Memory B cell (primary cell): Measurements from ENCODE around the gene SHE.

ENCODE experiments used
- ATAC-seq: fragments of 150-1000 bp; cut with Tn5 transposase; 2 replicates; pipeline ENCODE4 v1.10.0; 2021; ENCODE audit warnings: low read depth, mild to moderate bottlenecking, moderate library complexity
- DNase-seq, 2 donors: peaks; one replicate each; pipeline ENCODE4 v3.0.0; 2022; ENCODE audit warnings: low spot score in 2 of 2
- H3K27ac Mint-ChIP-seq: one replicate; pipeline ENCODE4 v1.8.0; 2022; ENCODE audit warnings: mild to moderate bottlenecking, moderate library complexity, mixed read lengths
- H3K27me3 Mint-ChIP-seq: one replicate; pipeline ENCODE4 v1.8.0; 2022; ENCODE audit warnings: mixed read lengths
- H3K36me3 Mint-ChIP-seq: one replicate; pipeline ENCODE4 v1.8.0; 2022; ENCODE audit warnings: mild to moderate bottlenecking, mixed read lengths
- H3K4me1 Mint-ChIP-seq: one replicate; pipeline ENCODE4 v1.8.0; 2022; ENCODE audit warnings: mixed read lengths
- H3K4me3 Mint-ChIP-seq: one replicate; pipeline ENCODE4 v1.8.0; 2022; ENCODE audit warnings: mild to moderate bottlenecking, moderate library complexity, mixed read lengths
- H3K9me3 Mint-ChIP-seq: one replicate; pipeline ENCODE4 v1.8.0; 2022; ENCODE audit warnings: mixed read lengths

Gene SHE

DNA sequence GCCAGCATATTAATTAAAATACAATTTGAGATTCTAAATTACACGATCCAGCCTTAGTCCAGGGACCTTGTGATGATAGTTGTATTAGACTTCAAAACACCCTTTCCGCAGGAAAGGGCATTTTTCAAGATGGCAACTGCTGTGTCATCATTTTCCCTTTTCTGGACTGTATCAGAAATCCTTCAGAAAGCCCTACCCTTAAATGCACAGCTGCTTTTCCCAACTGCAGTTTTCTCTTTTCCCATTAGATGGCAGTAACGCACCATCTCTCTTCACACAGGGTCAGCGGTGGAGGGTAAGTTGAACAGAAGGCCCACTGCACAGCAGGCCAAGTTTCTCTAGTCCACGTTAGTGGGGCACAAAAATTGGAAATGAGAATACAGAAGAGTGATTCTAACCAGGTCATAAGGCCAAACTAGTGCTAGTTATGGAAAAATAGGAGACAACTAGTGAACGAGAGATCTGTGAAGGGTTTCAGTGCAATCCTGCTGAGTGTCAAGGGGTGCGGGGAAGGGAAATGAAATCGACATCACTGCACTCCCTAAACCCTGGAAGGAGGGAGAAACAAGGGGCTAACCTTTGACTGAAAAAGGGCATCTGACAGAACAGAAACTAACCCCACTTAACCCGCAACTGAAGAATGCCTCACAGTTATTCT lies 22.3 kb downstream of the SHE start:
- H3K4me1 Mint-ChIP-seq, result peaks cover 5% of the 10 kb centered on the region
- no peak overlapping the region for H3K27ac Mint-ChIP-seq
- H3K27me3 Mint-ChIP-seq, result peaks cover 2% of the 10 kb centered on the region
- peak; percentile 84 for ATAC-seq
- no peak overlapping the region for H3K4me3 Mint-ChIP-seq
- no peaks in the 10 kb centered on the region for H3K9me3 Mint-ChIP-seq
- peak; percentile 69 to 71 for DNase-seq
- H3K36me3 Mint-ChIP-seq, result no peaks in the 10 kb centered on the region

DNA sequence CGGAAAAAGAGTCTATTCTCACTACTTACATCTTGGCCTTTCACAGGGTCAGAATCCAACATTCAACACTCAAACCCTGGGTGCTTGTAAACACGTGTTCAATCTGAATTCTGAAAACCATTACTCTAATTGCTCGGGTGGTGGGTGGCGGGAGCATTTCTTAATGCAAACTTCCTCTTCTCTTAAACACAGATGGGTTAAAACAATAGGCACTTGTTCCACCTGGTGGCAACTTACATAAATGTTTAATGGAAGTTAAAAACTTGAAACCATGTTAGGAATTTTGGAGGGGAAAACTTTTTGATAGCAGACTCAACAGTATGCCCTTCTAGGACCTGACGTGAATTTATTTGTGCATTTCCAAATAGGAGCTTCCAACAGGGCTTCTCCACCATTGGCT lies 23.6 kb downstream of the SHE start:
- no peak overlapping the region for H3K27ac Mint-ChIP-seq
- no peak overlapping the region for H3K4me3 Mint-ChIP-seq
- DNase-seq (no peak), ATAC-seq (peak; percentile 46)
- peaks cover 7% of the 10 kb centered on the region for H3K4me1 Mint-ChIP-seq
- no peaks in the 10 kb centered on the region for H3K9me3 Mint-ChIP-seq
- no peaks in the 10 kb centered on the region for H3K36me3 Mint-ChIP-seq
- peaks cover 2% of the 10 kb centered on the region for H3K27me3 Mint-ChIP-seq

DNA sequence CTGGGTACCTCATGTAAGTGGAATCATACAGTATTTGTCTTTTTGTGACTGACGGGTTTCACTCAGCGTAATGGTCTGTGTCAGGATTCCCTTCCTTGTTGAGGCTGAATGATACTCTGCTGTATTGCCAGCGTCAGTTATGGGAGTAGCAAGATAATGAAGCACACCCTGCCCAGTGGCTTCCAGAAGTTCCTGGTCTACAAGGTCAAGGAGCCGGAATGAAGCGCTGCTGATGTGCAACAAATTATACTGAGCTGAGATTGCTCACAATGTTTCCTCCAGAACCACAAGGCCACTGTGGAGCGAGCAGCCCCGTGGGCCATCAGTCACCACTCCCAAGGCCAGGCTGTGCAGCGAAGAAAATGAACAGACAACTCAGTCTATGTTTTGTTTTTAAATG lies 24.2 kb downstream of the SHE start:
- H3K36me3 Mint-ChIP-seq, result no peaks in the 10 kb centered on the region
- no peaks in the 10 kb centered on the region for H3K9me3 Mint-ChIP-seq
- DNase-seq, result no peak
- ATAC-seq, result no peak
- peaks cover 7% of the 10 kb centered on the region for H3K4me1 Mint-ChIP-seq
- no peaks in the 10 kb centered on the region for H3K27me3 Mint-ChIP-seq
- no peak overlapping the region for H3K27ac Mint-ChIP-seq
- no peak overlapping the region for H3K4me3 Mint-ChIP-seq

DNA sequence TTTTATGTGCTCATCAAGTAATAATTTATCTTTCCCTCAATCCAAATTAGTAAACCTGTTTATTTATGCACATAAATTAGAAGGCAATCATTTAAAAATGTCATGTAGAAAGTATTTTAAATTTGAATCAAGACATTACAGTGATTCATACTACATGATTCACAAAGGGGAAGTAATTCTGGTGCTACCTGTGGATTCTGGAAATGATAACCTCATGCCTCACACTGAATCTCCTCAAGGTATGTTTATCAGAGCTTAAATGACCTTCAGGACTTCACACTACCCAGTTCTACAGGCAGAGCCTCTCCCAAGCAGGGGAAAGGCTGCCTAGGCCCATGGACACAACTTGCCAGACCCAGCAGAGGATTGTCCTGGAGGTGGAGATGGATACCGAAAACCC lies 25.4 kb downstream of the SHE start:
- no peak overlapping the region for H3K4me3 Mint-ChIP-seq
- H3K36me3 Mint-ChIP-seq, result no peaks in the 10 kb centered on the region
- H3K4me1 Mint-ChIP-seq, result peaks cover 7% of the 10 kb centered on the region
- DNase-seq (no peak), ATAC-seq (no peak)
- H3K27ac Mint-ChIP-seq, result no peak overlapping the region
- H3K27me3 Mint-ChIP-seq, result no peaks in the 10 kb centered on the region
- H3K9me3 Mint-ChIP-seq, result no peaks in the 10 kb centered on the region

DNA sequence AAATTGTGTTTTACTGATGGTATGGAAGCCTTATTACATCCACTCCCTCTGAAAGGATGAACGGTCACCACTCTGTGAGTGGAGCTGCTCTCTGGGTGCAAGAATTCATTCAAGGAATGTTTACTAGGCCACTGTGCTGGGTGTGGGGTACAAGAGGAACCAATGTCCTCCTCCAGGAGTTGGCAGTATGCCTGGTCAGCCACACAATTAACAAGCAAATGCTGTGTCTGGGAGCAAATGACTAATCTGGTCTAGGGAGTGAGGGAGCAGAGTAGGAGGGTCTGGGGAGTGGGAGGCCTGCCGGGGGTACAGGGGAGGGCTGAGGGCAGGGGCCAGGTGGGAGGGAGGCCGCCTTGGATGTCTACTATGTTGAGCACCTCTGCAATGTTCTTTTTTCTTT lies 27.4 kb downstream of the SHE start:
- Mint-ChIP-seq H3K36me3 (no peaks in the 10 kb centered on the region), H3K27me3 (no peaks in the 10 kb centered on the region), H3K4me3 (no peak overlapping the region), H3K27ac (no peak overlapping the region), H3K9me3 (no peaks in the 10 kb centered on the region), H3K4me1 (peaks cover 5% of the 10 kb centered on the region)
- ATAC-seq (no peak), DNase-seq (no peak)

DNA sequence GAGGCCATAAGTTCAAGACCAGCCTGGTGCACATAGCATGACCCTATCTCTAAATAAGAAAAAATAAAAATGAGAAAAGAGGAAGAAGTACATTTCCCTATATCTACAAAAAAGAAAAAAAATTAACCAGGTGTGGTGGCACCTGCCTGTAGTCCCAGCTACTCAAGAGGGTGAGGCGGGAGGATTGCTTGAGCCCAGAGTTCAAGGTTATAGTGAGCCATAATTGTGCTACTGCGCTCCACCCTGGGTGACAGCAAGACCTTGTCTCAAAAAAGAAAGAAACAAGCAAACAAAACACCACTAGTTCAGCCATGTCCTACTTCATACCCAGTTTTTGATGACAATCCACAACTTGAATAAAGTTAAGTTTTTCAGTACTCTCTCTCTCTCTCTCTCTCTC lies 30.9 kb downstream of the SHE start:
- H3K27ac Mint-ChIP-seq, result no peak overlapping the region
- no peaks in the 10 kb centered on the region for H3K9me3 Mint-ChIP-seq
- H3K4me3 Mint-ChIP-seq, result no peak overlapping the region
- H3K4me1 Mint-ChIP-seq, result peaks cover 10% of the 10 kb centered on the region
- H3K36me3 Mint-ChIP-seq, result no peaks in the 10 kb centered on the region
- no peaks in the 10 kb centered on the region for H3K27me3 Mint-ChIP-seq
- peak; percentile 38 for ATAC-seq
- DNase-seq, result no peak

DNA sequence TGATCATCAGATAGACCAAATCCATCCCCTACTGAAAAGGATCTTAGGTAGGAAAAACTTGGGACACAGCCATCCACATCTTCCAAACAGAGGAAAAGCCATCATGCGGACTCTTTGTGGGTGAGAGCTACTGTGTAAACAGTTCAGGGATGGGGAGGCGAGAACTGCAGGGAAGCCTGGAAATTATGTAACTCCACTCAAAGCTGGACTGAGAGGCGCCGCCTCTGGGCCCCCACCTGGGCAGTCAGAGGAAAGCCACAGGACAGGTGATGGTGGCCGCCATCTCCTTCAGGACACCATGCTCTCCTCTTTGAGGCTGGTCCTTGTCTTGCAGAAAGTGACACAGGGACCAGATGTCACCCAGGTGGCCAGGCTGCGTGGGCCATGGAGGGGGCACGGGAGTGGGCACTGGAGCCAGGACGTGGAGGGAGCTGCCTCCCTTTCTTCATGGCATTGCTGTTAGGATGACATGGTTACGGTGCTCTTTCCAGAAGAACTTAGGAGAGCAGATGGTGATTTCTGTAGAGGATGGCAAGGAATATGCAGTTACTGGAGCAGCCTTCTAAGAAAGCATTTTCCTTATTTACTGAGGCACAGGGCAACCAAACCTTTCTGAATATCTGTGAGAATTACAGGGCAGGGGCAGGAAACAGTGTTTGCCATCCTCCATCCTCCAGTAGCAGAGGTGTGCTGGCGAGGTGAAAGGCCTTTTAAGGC lies 32.2 kb downstream of the SHE start:
- H3K27ac Mint-ChIP-seq, result no peak overlapping the region
- H3K9me3 Mint-ChIP-seq, result no peaks in the 10 kb centered on the region

DNA sequence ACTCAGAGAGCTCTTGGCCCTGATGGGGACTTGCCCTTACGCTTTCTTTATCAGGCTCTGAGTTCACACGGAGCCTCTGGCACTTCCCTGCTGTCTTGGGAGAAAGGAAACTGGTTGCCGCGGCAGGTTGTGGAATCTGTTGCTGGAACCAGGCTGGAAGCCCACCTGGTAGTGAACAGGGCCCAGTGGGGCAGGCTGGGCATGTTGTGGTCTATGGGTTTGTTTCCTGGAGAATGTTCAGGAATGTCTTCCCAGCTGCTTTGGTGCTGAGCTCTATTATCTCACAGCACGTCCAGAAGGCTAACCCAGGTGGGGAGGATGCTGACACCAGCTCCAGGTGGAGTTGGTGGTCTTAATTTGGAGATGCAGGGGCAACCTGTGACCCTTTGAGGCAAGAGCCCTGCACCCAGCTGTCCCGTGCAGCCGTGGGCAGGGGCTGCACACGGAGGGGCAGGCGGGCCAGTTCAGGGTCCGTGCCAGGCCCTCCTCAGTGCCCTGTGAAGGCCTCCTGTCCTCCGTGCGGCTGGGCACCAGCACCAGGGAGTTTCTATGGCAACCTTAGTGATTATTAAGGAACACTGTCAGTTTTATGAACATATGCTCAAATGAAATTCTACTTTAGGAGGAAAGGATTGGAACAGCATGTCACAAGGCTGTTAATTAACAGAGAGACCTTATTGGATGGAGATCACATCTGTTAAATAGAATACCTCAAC lies 33.5 kb downstream of the SHE start:
- no peak overlapping the region for H3K27ac Mint-ChIP-seq
- no peaks in the 10 kb centered on the region for H3K27me3 Mint-ChIP-seq
- no peak overlapping the region for H3K4me3 Mint-ChIP-seq
- H3K36me3 Mint-ChIP-seq, result no peaks in the 10 kb centered on the region
- H3K4me1 Mint-ChIP-seq, result peaks cover 13% of the 10 kb centered on the region
- ATAC-seq (no peak), DNase-seq (no peak)
- H3K9me3 Mint-ChIP-seq, result no peaks in the 10 kb centered on the region

More for the DNA sequence above, 32.2 kb downstream of the SHE start:
- peaks cover 15% of the 10 kb centered on the region for H3K4me1 Mint-ChIP-seq
- H3K4me3 Mint-ChIP-seq, result no peak overlapping the region
- no peak for ATAC-seq
- no peaks in the 10 kb centered on the region for H3K27me3 Mint-ChIP-seq
- no peak for DNase-seq
- H3K36me3 Mint-ChIP-seq, result no peaks in the 10 kb centered on the region

DNA sequence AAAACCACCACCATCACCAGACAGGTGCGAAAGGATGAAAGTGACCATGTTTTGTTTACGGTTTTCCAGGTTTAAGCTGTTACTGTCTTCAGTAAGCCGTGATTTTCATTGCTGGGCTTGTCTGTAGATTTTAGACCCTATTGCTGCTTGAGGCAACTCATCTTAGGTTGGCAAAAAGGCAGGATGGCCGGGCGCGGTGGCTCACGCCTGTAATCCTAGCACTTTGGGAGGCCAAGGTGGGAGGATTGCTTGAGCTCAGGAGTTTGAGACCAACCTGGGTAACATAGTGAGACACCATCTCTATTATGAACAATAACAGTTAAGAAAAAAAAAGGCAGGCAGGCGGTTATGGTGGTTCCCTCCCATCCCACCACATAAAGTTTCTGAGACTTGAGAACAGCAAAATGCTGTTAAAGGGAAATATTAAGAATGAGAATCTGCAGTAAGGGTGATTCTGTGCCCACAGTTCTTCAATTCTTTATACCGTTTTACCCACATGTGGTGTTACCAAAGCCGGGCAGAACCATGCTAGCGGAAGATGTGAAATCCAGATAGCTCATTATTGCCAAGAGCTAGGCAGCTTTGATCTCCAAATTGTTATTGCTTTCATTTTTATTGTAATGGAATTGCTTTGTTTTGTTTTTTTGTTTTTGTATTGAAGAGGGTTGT lies 34.6 kb downstream of the SHE start:
- H3K4me3 Mint-ChIP-seq, result no peak overlapping the region
- no peak for DNase-seq
- H3K4me1 Mint-ChIP-seq, result peaks cover 13% of the 10 kb centered on the region
- no peaks in the 10 kb centered on the region for H3K27me3 Mint-ChIP-seq
- H3K9me3 Mint-ChIP-seq, result no peaks in the 10 kb centered on the region
- no peak overlapping the region for H3K27ac Mint-ChIP-seq
- no peaks in the 10 kb centered on the region for H3K36me3 Mint-ChIP-seq
- no peak for ATAC-seq

DNA sequence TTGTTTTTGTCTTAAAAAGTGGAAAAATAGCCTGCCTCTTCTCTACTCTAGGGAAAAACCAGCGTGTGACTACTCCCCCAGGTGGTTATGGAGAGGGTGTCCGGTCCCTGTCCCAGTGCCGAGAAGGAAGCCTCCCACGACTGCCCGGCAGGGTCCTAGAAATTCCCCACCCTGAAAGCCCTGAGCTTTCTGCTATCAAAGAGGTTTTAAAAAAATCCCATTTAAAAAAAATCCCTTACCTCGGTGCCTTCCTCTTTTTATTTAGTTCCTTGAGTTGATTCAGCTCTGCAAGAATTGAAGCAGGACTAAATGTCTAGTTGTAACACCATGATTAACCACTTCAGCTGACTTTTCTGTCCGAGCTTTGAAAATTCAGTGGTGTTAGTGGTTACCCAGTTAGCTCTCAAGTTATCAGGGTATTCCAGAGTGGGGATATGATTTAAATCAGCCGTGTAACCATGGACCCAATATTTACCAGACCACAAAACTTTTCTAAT lies 35.2 kb downstream of the SHE start:
- Mint-ChIP-seq H3K4me1 (peaks cover 13% of the 10 kb centered on the region), H3K27me3 (no peaks in the 10 kb centered on the region), H3K9me3 (no peaks in the 10 kb centered on the region), H3K36me3 (no peaks in the 10 kb centered on the region), H3K27ac (peak overlapping the region; percentile 35), H3K4me3 (no peak overlapping the region)
- no peak for DNase-seq
- ATAC-seq, result peak; percentile 24

DNA sequence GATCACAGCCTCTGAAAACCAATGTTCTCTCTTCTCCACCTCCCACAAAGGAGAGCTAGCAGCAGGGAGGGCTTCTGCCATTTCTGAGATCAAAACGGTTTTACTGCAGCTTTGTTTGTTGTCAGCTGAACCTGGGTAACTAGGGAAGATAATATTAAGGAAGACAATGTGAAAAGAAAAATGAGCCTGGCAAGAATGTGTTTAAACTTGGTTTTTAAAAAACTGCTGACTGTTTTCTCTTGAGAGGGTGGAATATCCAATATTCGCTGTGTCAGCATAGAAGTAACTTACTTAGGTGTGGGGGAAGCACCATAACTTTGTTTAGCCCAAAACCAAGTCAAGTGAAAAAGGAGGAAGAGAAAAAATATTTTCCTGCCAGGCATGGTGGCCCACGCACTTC lies 36.0 kb downstream of the SHE start:
- no peak overlapping the region for H3K4me3 Mint-ChIP-seq
- no peaks in the 10 kb centered on the region for H3K27me3 Mint-ChIP-seq
- H3K27ac Mint-ChIP-seq, result peak overlapping the region; percentile 12
- no peak for DNase-seq
- no peaks in the 10 kb centered on the region for H3K9me3 Mint-ChIP-seq
- peaks cover 13% of the 10 kb centered on the region for H3K4me1 Mint-ChIP-seq
- H3K36me3 Mint-ChIP-seq, result no peaks in the 10 kb centered on the region
- ATAC-seq, result no peak

DNA sequence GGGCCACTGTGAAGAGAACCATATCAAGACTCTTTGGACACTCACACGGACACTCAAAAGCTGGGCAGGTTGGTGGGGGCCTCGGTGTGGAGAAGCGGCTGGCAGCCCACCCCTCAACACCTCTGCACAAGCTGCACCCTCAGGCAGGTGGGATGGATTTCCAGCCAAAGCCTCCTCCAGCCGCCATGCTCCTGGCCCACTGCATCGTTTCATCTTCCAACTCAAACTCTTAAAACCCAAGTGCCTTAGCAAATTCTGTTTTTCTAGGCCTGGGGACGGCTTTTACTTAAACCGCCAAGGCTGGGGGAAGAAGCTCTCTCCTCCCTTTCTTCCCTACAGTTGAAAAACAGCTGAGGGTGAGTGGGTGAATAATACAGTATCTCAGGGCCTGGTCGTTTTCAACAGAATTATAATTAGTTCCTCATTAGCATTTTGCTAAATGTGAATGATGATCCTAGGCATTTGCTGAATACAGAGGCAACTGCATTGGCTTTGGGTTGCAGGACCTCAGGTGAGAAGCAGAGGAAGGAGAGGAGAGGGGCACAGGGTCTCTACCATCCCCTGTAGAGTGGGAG lies 36.5 kb downstream of the SHE start:
- Mint-ChIP-seq H3K27ac (peak overlapping the region; percentile 12), H3K36me3 (no peaks in the 10 kb centered on the region), H3K4me1 (peaks cover 13% of the 10 kb centered on the region), H3K9me3 (no peaks in the 10 kb centered on the region), H3K27me3 (no peaks in the 10 kb centered on the region), H3K4me3 (no peak overlapping the region)
- no peak for ATAC-seq
- DNase-seq, result no peak

DNA sequence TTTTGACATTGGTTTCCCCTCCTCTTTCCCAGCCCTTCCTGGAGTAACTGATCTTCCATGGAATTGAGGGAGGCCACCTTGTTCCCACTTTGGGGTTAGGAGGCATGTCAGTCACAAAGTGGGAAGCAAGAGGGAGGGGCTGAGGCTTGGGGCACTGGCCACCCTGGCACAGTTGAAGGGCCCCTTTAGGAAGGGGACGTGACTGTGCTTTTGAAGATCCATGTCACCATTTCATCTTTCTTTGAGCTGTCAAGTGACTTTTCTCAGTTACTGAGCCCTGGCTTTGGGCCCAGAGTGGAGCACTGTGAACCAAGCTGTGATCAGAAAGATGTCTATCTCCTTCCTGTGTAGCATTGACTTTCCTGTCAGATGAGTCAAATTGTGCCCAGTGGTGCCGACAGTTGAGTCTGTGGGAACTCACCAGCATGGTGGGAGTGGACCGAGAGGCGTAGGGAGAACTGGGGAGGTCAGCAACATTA lies 38.7 kb downstream of the SHE start:
- H3K27ac Mint-ChIP-seq, result no peak overlapping the region
- no peaks in the 10 kb centered on the region for H3K36me3 Mint-ChIP-seq
- ATAC-seq (no peak), DNase-seq (no peak)
- H3K9me3 Mint-ChIP-seq, result no peaks in the 10 kb centered on the region
- H3K4me1 Mint-ChIP-seq, result peaks cover 13% of the 10 kb centered on the region
- H3K27me3 Mint-ChIP-seq, result no peaks in the 10 kb centered on the region
- H3K4me3 Mint-ChIP-seq, result no peak overlapping the region
